ENCODE data around the gene PTTG2.
"Not testable (repeated sequence)": the region's sequence is repeated elsewhere in the genome, so short reads cannot be mapped to it uniquely, and the experiment has no call there.

PTTG2 gene

GRCh38 chr4:37918653-37919052, 41.5 kb upstream of the PTTG2 start:
- Histone ChIP-seq H3K27ac (ENCODE audit: low read depth, low read length) (no peak overlapping the region), H3F3A (ENCODE audit: insufficient read depth) (no peaks in the 10 kb centered on the region), H3K9ac (ENCODE audit: low read length) (no peak overlapping the region), H3K36me3 (ENCODE audit: low read length) (no peaks in the 10 kb centered on the region), H3K79me2 (ENCODE audit: insufficient read depth, low read length) (no peaks in the 10 kb centered on the region), H3K9me2 (replicated peaks; ENCODE audit: insufficient read depth, low read length) (no peaks in the 10 kb centered on the region), H4K20me1 (ENCODE audit: low read depth, low read length) (no peaks in the 10 kb centered on the region), H3K27me3 (ENCODE audit: low read length) (no peaks in the 10 kb centered on the region), H3K9me3 (ENCODE audit: insufficient read depth, low read length) (no peaks in the 10 kb centered on the region), H2AFZ (ENCODE audit: low read depth, low read length, severe bottlenecking) (no peak overlapping the region), H3K4me2 (ENCODE audit: low read depth, low read length, poor library complexity, severe bottlenecking) (no peak overlapping the region), H3K4me3 (ENCODE audit: insufficient read depth, low read length, poor library complexity, severe bottlenecking) (no peak overlapping the region)
- TF ChIP-seq, protein P1, sequence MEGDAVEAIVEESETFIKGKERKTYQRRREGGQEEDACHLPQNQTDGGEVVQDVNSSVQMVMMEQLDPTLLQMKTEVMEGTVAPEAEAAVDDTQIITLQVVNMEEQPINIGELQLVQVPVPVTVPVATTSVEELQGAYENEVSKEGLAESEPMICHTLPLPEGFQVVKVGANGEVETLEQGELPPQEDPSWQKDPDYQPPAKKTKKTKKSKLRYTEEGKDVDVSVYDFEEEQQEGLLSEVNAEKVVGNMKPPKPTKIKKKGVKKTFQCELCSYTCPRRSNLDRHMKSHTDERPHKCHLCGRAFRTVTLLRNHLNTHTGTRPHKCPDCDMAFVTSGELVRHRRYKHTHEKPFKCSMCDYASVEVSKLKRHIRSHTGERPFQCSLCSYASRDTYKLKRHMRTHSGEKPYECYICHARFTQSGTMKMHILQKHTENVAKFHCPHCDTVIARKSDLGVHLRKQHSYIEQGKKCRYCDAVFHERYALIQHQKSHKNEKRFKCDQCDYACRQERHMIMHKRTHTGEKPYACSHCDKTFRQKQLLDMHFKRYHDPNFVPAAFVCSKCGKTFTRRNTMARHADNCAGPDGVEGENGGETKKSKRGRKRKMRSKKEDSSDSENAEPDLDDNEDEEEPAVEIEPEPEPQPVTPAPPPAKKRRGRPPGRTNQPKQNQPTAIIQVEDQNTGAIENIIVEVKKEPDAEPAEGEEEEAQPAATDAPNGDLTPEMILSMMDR (IDR thresholded peaks at IDR 0.05; ENCODE audit: insufficient read depth, low read length, poor library complexity, severe bottlenecking) = no peak
- no peak for TF ChIP-seq EZH2phosphoT487 (conservative IDR thresholded peaks at IDR 0.05; ENCODE audit: low read length)

GRCh38 chr4:37922328-37922727, 37.9 kb upstream of the PTTG2 start:
- H4K20me1 ChIP-seq (ENCODE audit: low read depth, low read length) = no peaks in the 10 kb centered on the region
- no peak overlapping the region for H3K27ac ChIP-seq (ENCODE audit: low read depth, low read length)
- H3K36me3 ChIP-seq (ENCODE audit: low read length) = no peaks in the 10 kb centered on the region
- H2AFZ ChIP-seq (ENCODE audit: low read depth, low read length, severe bottlenecking) = no peak overlapping the region
- no peak overlapping the region for H3K9ac ChIP-seq (ENCODE audit: low read length)
- TF ChIP-seq, protein P1 (IDR thresholded peaks at IDR 0.05; ENCODE audit: insufficient read depth, low read length, poor library complexity, severe bottlenecking) = no peak
- TF ChIP-seq EZH2phosphoT487 (conservative IDR thresholded peaks at IDR 0.05; ENCODE audit: low read length) = no peak
- no peaks in the 10 kb centered on the region for H3F3A ChIP-seq (ENCODE audit: insufficient read depth)
- H3K4me3 ChIP-seq (ENCODE audit: insufficient read depth, low read length, poor library complexity, severe bottlenecking) = no peak overlapping the region
- no peaks in the 10 kb centered on the region for H3K9me2 ChIP-seq (replicated peaks; ENCODE audit: insufficient read depth, low read length)
- H3K79me2 ChIP-seq (ENCODE audit: insufficient read depth, low read length) = no peaks in the 10 kb centered on the region
- no peak overlapping the region for H3K4me2 ChIP-seq (ENCODE audit: low read depth, low read length, poor library complexity, severe bottlenecking)
- H3K27me3 ChIP-seq (ENCODE audit: low read length) = no peaks in the 10 kb centered on the region
- H3K9me3 ChIP-seq (ENCODE audit: insufficient read depth, low read length) = no peaks in the 10 kb centered on the region

GRCh38 chr4:37923089-37923488, 37.1 kb upstream of the PTTG2 start:
- H3K27ac ChIP-seq (ENCODE audit: low read depth, low read length); H3K27me3 ChIP-seq (ENCODE audit: low read length); H3K9me3 ChIP-seq (ENCODE audit: insufficient read depth, low read length); H2AFZ ChIP-seq (ENCODE audit: low read depth, low read length, severe bottlenecking); H3K36me3 ChIP-seq (ENCODE audit: low read length); H3K4me3 ChIP-seq (ENCODE audit: insufficient read depth, low read length, poor library complexity, severe bottlenecking); H3K9ac ChIP-seq (ENCODE audit: low read length); H3K79me2 ChIP-seq (ENCODE audit: insufficient read depth, low read length); H3K9me2 ChIP-seq (replicated peaks; ENCODE audit: insufficient read depth, low read length); H3F3A ChIP-seq (ENCODE audit: insufficient read depth); H4K20me1 ChIP-seq (ENCODE audit: low read depth, low read length); H3K4me2 ChIP-seq (ENCODE audit: low read depth, low read length, poor library complexity, severe bottlenecking): not testable (repeated sequence)

GRCh38 chr4:37924946-37925345, 35.3 kb upstream of the PTTG2 start:
- TF ChIP-seq, protein P1 (IDR thresholded peaks at IDR 0.05; ENCODE audit: insufficient read depth, low read length, poor library complexity, severe bottlenecking) = no peak
- TF ChIP-seq EZH2phosphoT487 (conservative IDR thresholded peaks at IDR 0.05; ENCODE audit: low read length) = no peak
- Histone ChIP-seq H4K20me1 (ENCODE audit: low read depth, low read length) (no peaks in the 10 kb centered on the region), H3K79me2 (ENCODE audit: insufficient read depth, low read length) (no peaks in the 10 kb centered on the region), H3K27ac (ENCODE audit: low read depth, low read length) (no peak overlapping the region), H3K4me3 (ENCODE audit: insufficient read depth, low read length, poor library complexity, severe bottlenecking) (no peak overlapping the region), H3K4me2 (ENCODE audit: low read depth, low read length, poor library complexity, severe bottlenecking) (no peak overlapping the region), H3F3A (ENCODE audit: insufficient read depth) (no peaks in the 10 kb centered on the region), H3K9me3 (ENCODE audit: insufficient read depth, low read length) (no peaks in the 10 kb centered on the region), H3K9me2 (replicated peaks; ENCODE audit: insufficient read depth, low read length) (no peaks in the 10 kb centered on the region), H3K27me3 (ENCODE audit: low read length) (no peaks in the 10 kb centered on the region), H2AFZ (ENCODE audit: low read depth, low read length, severe bottlenecking) (no peak overlapping the region), H3K36me3 (ENCODE audit: low read length) (no peaks in the 10 kb centered on the region), H3K9ac (ENCODE audit: low read length) (no peak overlapping the region)
